Fibroblast of lung (primary cell): ENCODE results near the gene NPTX2.

Experiments
- EZH2 ChIP-seq: IDR thresholded peaks from 2 replicates; pipeline ENCODE4 v1.5.1; 2012; ENCODE audit warnings: low read length, control low read depth, mild to moderate bottlenecking; ENCODE audit errors: missing control alignments
- TF ChIP-seq, protein P1 (sequence below), 2 donors: IDR thresholded peaks in 1 of 2; conservative IDR thresholded peaks in 1 of 2; 1 replicate in 1 of 2; 2 replicates in 1 of 2; pipeline ENCODE4 v1.5.1; 2011 to 2012; ENCODE audit warnings: low read length in 2 of 2, control low read depth in 1 of 2, inconsistent platforms in 1 of 2, low read depth in 1 of 2, mild to moderate bottlenecking in 1 of 2

DNA sequence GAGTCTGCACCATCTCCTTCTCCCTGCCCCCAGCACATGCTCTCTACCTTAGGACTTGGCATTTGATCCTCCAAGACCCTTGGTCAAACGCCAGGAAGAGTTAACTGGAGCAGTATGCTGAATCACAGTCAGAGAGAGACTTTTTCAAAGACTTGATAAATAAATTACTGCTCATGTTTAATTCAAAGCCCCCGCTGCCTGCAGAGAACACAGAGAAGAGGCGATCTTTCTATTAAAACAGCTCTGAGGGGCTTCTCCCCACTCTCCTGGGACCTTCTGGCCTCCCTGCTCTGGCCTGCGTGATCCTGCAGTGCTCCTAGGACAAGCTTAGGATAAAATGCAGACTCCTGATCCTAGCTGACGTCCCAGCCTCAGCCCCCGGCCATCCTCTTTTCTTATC is 47.8 kb downstream of the NPTX2 start:
- TF ChIP-seq, protein P1, sequence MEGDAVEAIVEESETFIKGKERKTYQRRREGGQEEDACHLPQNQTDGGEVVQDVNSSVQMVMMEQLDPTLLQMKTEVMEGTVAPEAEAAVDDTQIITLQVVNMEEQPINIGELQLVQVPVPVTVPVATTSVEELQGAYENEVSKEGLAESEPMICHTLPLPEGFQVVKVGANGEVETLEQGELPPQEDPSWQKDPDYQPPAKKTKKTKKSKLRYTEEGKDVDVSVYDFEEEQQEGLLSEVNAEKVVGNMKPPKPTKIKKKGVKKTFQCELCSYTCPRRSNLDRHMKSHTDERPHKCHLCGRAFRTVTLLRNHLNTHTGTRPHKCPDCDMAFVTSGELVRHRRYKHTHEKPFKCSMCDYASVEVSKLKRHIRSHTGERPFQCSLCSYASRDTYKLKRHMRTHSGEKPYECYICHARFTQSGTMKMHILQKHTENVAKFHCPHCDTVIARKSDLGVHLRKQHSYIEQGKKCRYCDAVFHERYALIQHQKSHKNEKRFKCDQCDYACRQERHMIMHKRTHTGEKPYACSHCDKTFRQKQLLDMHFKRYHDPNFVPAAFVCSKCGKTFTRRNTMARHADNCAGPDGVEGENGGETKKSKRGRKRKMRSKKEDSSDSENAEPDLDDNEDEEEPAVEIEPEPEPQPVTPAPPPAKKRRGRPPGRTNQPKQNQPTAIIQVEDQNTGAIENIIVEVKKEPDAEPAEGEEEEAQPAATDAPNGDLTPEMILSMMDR (conservative IDR thresholded peaks at IDR 0.05 in 1 of 2, IDR thresholded peaks at IDR 0.05 in 1 of 2; ENCODE audit: low read depth in 1 of 2, low read length in 2 of 2), result no peak
- no peak for TF ChIP-seq EZH2
